GM12878 (cell line): ENCODE results near the gene MMD. TPM values are rescaled to one million over a fixed set of nuclear protein-coding genes. Genes with fewer than 3 reads are reported as not detected.
A peak's percentile ranks its signal among the peaks of the same experiment; 100 is the strongest.

ENCODE experiments used
- BCL11A ChIP-seq: IDR thresholded peaks from 2 replicates; pipeline ENCODE4 v1.6.1; 2011; ENCODE audit warnings: low read depth, low read length
- BCL3 ChIP-seq: IDR thresholded peaks from 2 replicates; pipeline ENCODE4 v1.6.1; 2011; ENCODE audit warnings: borderline replicate concordance, low read depth, mild to moderate bottlenecking, moderate library complexity, low read length; ENCODE audit not compliant: insufficient read depth, poor library complexity, severe bottlenecking
- EED ChIP-seq: sonication (generic); IDR thresholded peaks from 2 replicates; pipeline ENCODE4 v1.6.1; 2016; ENCODE audit warnings: antibody characterized with exemption, low read depth
- ELK1 ChIP-seq: IDR thresholded peaks from 2 replicates; pipeline ENCODE4 v1.6.1; 2012; ENCODE audit warnings: low read depth, low read length, improper control_type of control experiment
- FOXM1 ChIP-seq: IDR thresholded peaks from 2 replicates; pipeline ENCODE4 v1.6.1; 2012; ENCODE audit warnings: low read depth, mild to moderate bottlenecking, inconsistent platforms, low read length, moderate library complexity
- IKZF2 ChIP-seq, 2 experiments: fragments of 450-650 bp; IDR thresholded peaks; 2 replicates each; pipeline ENCODE4 v1.6.1; 2017; ENCODE audit warnings: mild to moderate bottlenecking in 2 of 2, moderate library complexity in 2 of 2
- MEF2B ChIP-seq: fragments of 450-650 bp; IDR thresholded peaks from 2 replicates; pipeline ENCODE4 v1.6.1; 2018; ENCODE audit warnings: mild to moderate bottlenecking, moderate library complexity; ENCODE audit not compliant: partially characterized antibody, poor library complexity, severe bottlenecking
- MTA2 ChIP-seq: fragments of 450-650 bp; IDR thresholded peaks from 2 replicates; pipeline ENCODE4 v1.6.1; 2016; ENCODE audit warnings: low read depth, mild to moderate bottlenecking, moderate library complexity
- RELA ChIP-seq: fragments of 450-650 bp; IDR thresholded peaks from 2 replicates; pipeline ENCODE4 v1.8.0; 2014; ENCODE audit warnings: borderline replicate concordance; ENCODE audit not compliant: partially characterized antibody
- polyA plus RNA-seq, 11 experiments: library from polyadenylated mRNA; depleted of rRNA in 4 of 11; unstranded in 6 of 11; stranded (reverse) in 5 of 11; fragments of >200 nt; fragmentation: Nextera tagmentation in 4 of 11; fragmentation: Illumina TruSeq in 1 of 11; extraction: Ambion mirVana in 4 of 11; extraction: Trizol in 1 of 11; gene quantifications; 1 replicate in 1 of 11; 2 replicates in 10 of 11; pipeline versions ENCODE4 v1.2.1 to v1.2.3, GENCODE V29; 2011 to 2016; ENCODE audit warnings: inconsistent platforms in 2 of 11, missing spikeins in 2 of 11, low read depth in 1 of 11
- total RNA-seq, 4 experiments: library from RNA; depleted of rRNA in 3 of 4; stranded (reverse); fragments of >200 nt in 3 of 4; fragmentation: Illumina TruSeq in 1 of 4; extraction: Trizol in 1 of 4; gene quantifications; 2 replicates each; pipeline versions ENCODE4 v1.2.1 to v1.2.3, GENCODE V29; 2013 to 2021

Gene MMD
- total and polyA plus RNA-seq, 10 of the 15 experiments (the other 5 are each of a cell fraction or from before 2014, with no cell fraction given): 8.0 to 46.7 (median 22.3) TPM

- TF ChIP-seq ELK1: no peak
- TF ChIP-seq EED: peak; percentile 40; the same call in 1 of the 2 replicates
- 0 out of 2 replicates have a peak, but pooled peaks have one; percentile 50 for TF ChIP-seq MTA2
- peak; percentile 51 for TF ChIP-seq RELA
- TF ChIP-seq BCL11A: peak; percentile 72
- peak; percentile 30 for TF ChIP-seq BCL3
- peak; percentile 16; the same call in 1 of the 2 replicates for TF ChIP-seq FOXM1
- peak; percentile 81 for TF ChIP-seq MEF2B
- 0 out of 4 replicates have a peak, but pooled peaks of 1 of the 2 experiments have one; percentile 22 for TF ChIP-seq IKZF2 (IDR thresholded peaks at IDR 0.05)
These were observed 37.3 kb upstream of the MMD start (continued) for GRCh38 chr17:55458978-55459377.
